HG02759 (cell line): ENCODE data around the gene CCDC167.
"Not testable (repeated sequence)": the region's sequence is repeated elsewhere in the genome, so short reads cannot be mapped to it uniquely, and the experiment has no call there.

ENCODE experiments used
- ATAC-seq: cut with Tn5 transposase; IDR thresholded peaks from one replicate; pipeline ENCODE4 v1.9.1; 2021; ENCODE audit warnings: mild to moderate bottlenecking, moderate library complexity; ENCODE audit not compliant: unreplicated experiment

CCDC167 gene

GRCh38 chr6:37512400-37513011 is 12.8 kb upstream of the CCDC167 start:
- no peak for ATAC-seq

- ATAC-seq, result no peak
These were observed 12.3 kb upstream of the CCDC167 start for GRCh38 chr6:37511910-37512399.

- no peak for ATAC-seq
These were observed 11.5 kb upstream of the CCDC167 start for GRCh38 chr6:37511201-37511600.

- no peak for ATAC-seq
These were observed 8.2 kb upstream of the CCDC167 start for GRCh38 chr6:37507690-37508421.

GRCh38 chr6:37507077-37507476 is 7.4 kb upstream of the CCDC167 start:
- no peak for ATAC-seq

- ATAC-seq, result no peak
These were observed 6.8 kb upstream of the CCDC167 start for GRCh38 chr6:37506479-37506878.

- no peak for ATAC-seq
These were observed 4.3 kb upstream of the CCDC167 start for GRCh38 chr6:37504024-37504423.

GRCh38 chr6:37503309-37503965 is 3.7 kb upstream of the CCDC167 start:
- no peak for ATAC-seq

GRCh38 chr6:37502703-37503291 is 3.1 kb upstream of the CCDC167 start:
- ATAC-seq, result no peak

- no peak for ATAC-seq
These were observed 2.2 kb upstream of the CCDC167 start for GRCh38 chr6:37501632-37502491.

- not testable (repeated sequence) for ATAC-seq
These were observed 1.2 kb upstream of the CCDC167 start for GRCh38 chr6:37500904-37501303.

GRCh38 chr6:37500294-37500608 is 558 bp upstream of the CCDC167 start:
- no peak for ATAC-seq

GRCh38 chr6:37496951-37497885 is 2.5 kb downstream of the CCDC167 start:
- no peak for ATAC-seq

- no peak for ATAC-seq
These were observed 4.3 kb downstream of the CCDC167 start for GRCh38 chr6:37495244-37495934.

- no peak for ATAC-seq
These were observed 6.1 kb downstream of the CCDC167 start for GRCh38 chr6:37493661-37493995.

GRCh38 chr6:37492991-37493660 is 6.6 kb downstream of the CCDC167 start:
- no peak for ATAC-seq

GRCh38 chr6:37492236-37492972 is 7.3 kb downstream of the CCDC167 start:
- ATAC-seq, result no peak

GRCh38 chr6:37491830-37492208 is 7.9 kb downstream of the CCDC167 start:
- ATAC-seq, result no peak
